Mammary epithelial cell (primary cell): ENCODE results near the gene KAZN.

Experiments
- CTCF ChIP-seq, 2 donors: IDR thresholded peaks in 1 of 2; conservative IDR thresholded peaks in 1 of 2; 2 replicates each; pipeline ENCODE4 v1.5.1; 2011 to 2012; ENCODE audit warnings: inconsistent platforms in 2 of 2, low read length in 2 of 2, mild to moderate bottlenecking in 2 of 2, control low read depth in 1 of 2, low read depth in 1 of 2; ENCODE audit not compliant: insufficient read depth in 1 of 2; ENCODE audit errors: extremely low read depth in 1 of 2
- EZH2 ChIP-seq: IDR thresholded peaks from 2 replicates; pipeline ENCODE4 v1.6.1; 2012; ENCODE audit warnings: low read length, inconsistent platforms, borderline replicate concordance

GRCh38 chr1:14565090-14565489 is 33.4 kb upstream of the KAZN start:
- TF ChIP-seq CTCF (conservative IDR thresholded peaks at IDR 0.05 in 1 of 2, IDR thresholded peaks at IDR 0.05 in 1 of 2; ENCODE audit: extremely low read depth in 1 of 2, insufficient read depth in 1 of 2, low read depth in 1 of 2, low read length in 2 of 2) (no peak), EZH2 (no peak)
